Activated T-cell treated with anti-CD3 and anti-CD28 coated beads, Interleukin-2, amount 50 U/mL, for 72 hours (primary cell): ENCODE results near the gene FAM76B. TPM values are rescaled to one million over a fixed set of nuclear protein-coding genes. Genes with fewer than 3 reads are reported as not detected.
A peak's percentile ranks its signal among the peaks of the same experiment; 100 is the strongest.

ENCODE experiments used
- ATAC-seq, 2 donors: fragments of 150-1000 bp; cut with Tn5 transposase; replicated peaks in 1 of 2; 2 replicates each; pipeline ENCODE4 v1.10.0; 2021; ENCODE audit warnings: moderate library complexity in 2 of 2, mild to moderate bottlenecking in 1 of 2
- DNase-seq, 2 donors: peaks; one replicate each; pipeline ENCODE4 v3.0.0; 2021 to 2022; ENCODE audit warnings: mixed read lengths in 1 of 2
- H3K27ac Mint-ChIP-seq: one replicate; pipeline ENCODE4 v1.8.0; 2022; ENCODE audit warnings: mild to moderate bottlenecking, moderate library complexity, mixed read lengths
- H3K27me3 Mint-ChIP-seq: one replicate; pipeline ENCODE4 v1.8.0; 2022; ENCODE audit warnings: low read depth, mixed read lengths
- H3K36me3 Mint-ChIP-seq, 2 donors: one replicate each; pipeline ENCODE4 v1.8.0; 2022; ENCODE audit warnings: mixed read lengths in 2 of 2, mild to moderate bottlenecking in 1 of 2; ENCODE audit not compliant: insufficient read depth in 2 of 2
- H3K4me1 Mint-ChIP-seq: one replicate; pipeline ENCODE4 v1.8.0; 2022; ENCODE audit warnings: low read depth, mixed read lengths
- H3K4me3 Mint-ChIP-seq, 2 donors: one replicate each; pipeline ENCODE4 v1.8.0; 2022; ENCODE audit warnings: mild to moderate bottlenecking in 2 of 2, mixed read lengths in 2 of 2, moderate library complexity in 2 of 2
- H3K9me3 Mint-ChIP-seq, 2 donors: one replicate each; pipeline ENCODE4 v1.8.0; 2022; ENCODE audit warnings: mixed read lengths in 2 of 2
- total RNA-seq, 2 donors: library from RNA; stranded (reverse); gene quantifications; one replicate each; pipeline ENCODE4 v1.2.3, GENCODE V29; 2022

The FAM76B gene
- total RNA-seq, 2 donors from 2014 or later, result 60.6 to 64.0 TPM

- Mint-ChIP-seq H3K4me3 (peak overlapping the region; percentile 88 to 100), H3K4me1 (peaks cover 77% of the 10 kb centered on the region), H3K36me3 (peaks cover 13 to 40% of the 10 kb centered on the region in 2 donors), H3K27ac (peak overlapping the region; percentile 93), H3K9me3 (no peaks in the 10 kb centered on the region), H3K27me3 (no peaks in the 10 kb centered on the region)
- DNase-seq (peak; percentile 28 to 38), ATAC-seq (no peak)
Measured at GRCh38 chr11:95788921-95789505, 569 bp downstream of the FAM76B start.

DNA sequence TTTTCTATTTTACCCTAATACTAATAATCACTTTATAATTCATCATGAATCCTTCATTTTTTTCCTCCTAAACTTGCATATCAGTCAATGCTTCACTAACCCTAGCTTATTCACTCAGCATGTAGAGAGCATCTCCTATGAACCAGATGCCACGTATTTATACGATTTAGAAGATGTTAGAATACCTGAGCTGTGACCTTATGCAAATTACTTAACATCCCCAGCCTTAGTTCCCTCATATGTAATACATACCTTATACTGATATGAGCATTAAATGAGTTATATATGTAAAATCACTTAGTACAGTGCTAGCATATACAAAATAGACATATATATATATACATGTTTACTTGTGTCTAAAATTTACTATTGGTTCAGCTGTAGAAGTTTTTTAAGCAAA lies 9.0 kb downstream of the FAM76B start:
- peaks cover 35% of the 10 kb centered on the region for H3K4me1 Mint-ChIP-seq
- ATAC-seq, result no peak
- no peaks in the 10 kb centered on the region for H3K27me3 Mint-ChIP-seq
- H3K4me3 Mint-ChIP-seq, result no peak overlapping the region
- DNase-seq, result no peak
- H3K9me3 Mint-ChIP-seq, result no peaks in the 10 kb centered on the region
- H3K36me3 Mint-ChIP-seq, result peaks cover 14 to 37% of the 10 kb centered on the region in 2 donors
- peak overlapping the region; percentile 19 for H3K27ac Mint-ChIP-seq

- H3K36me3 Mint-ChIP-seq, result peaks cover 10 to 40% of the 10 kb centered on the region in 2 donors
- H3K9me3 Mint-ChIP-seq, result no peaks in the 10 kb centered on the region
- H3K27ac Mint-ChIP-seq, result no peak overlapping the region
- ATAC-seq (no peak), DNase-seq (no peak)
- H3K4me3 Mint-ChIP-seq, result no peak overlapping the region
- H3K4me1 Mint-ChIP-seq, result peaks cover 16% of the 10 kb centered on the region
- H3K27me3 Mint-ChIP-seq, result no peaks in the 10 kb centered on the region
Measured at GRCh38 chr11:95778699-95779098, 10.9 kb downstream of the FAM76B start.

GRCh38 chr11:95776859-95777258 lies 12.7 kb downstream of the FAM76B start:
- no peak overlapping the region for H3K4me3 Mint-ChIP-seq
- DNase-seq (no peak), ATAC-seq (no peak)
- peaks cover 14% of the 10 kb centered on the region for H3K4me1 Mint-ChIP-seq
- H3K27ac Mint-ChIP-seq, result peak overlapping the region; percentile 65
- H3K9me3 Mint-ChIP-seq, result no peaks in the 10 kb centered on the region
- peaks cover 4 to 38% of the 10 kb centered on the region in 2 donors for H3K36me3 Mint-ChIP-seq
- no peaks in the 10 kb centered on the region for H3K27me3 Mint-ChIP-seq

DNA sequence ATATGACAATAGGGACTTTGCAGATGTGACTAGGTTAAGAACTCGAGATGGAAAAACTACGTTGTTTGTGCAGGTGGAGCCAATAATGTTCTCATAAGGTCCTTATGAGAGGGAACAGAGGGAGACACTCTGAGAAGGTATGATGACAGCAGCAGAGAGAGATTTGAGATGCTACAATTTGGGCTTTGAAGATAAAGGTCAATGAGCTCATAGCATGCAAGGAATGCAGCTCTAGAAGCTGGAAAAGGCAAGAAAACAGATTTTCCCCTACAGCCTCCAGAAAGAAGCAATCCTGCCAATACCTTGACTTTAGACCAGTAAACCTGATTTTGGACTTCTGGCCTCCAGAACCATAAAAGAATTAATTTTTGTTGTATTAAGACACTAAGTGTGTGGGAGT lies 21.1 kb downstream of the FAM76B start:
- ATAC-seq, result no peak
- Mint-ChIP-seq H3K27ac (no peak overlapping the region), H3K4me1 (no peaks in the 10 kb centered on the region), H3K36me3 (peaks cover 0 to 9% of the 10 kb centered on the region in 2 donors), H3K4me3 (no peak overlapping the region), H3K9me3 (no peaks in the 10 kb centered on the region), H3K27me3 (no peaks in the 10 kb centered on the region)
- DNase-seq, result no peak

GRCh38 chr11:95767498-95767897 lies 22.1 kb downstream of the FAM76B start:
- no peaks in the 10 kb centered on the region for H3K4me1 Mint-ChIP-seq
- DNase-seq (no peak), ATAC-seq (no peak)
- no peaks in the 10 kb centered on the region for H3K9me3 Mint-ChIP-seq
- no peak overlapping the region for H3K27ac Mint-ChIP-seq
- H3K4me3 Mint-ChIP-seq, result no peak overlapping the region
- peaks cover 0 to 3% of the 10 kb centered on the region in 2 donors for H3K36me3 Mint-ChIP-seq
- peaks cover 1% of the 10 kb centered on the region for H3K27me3 Mint-ChIP-seq

DNA sequence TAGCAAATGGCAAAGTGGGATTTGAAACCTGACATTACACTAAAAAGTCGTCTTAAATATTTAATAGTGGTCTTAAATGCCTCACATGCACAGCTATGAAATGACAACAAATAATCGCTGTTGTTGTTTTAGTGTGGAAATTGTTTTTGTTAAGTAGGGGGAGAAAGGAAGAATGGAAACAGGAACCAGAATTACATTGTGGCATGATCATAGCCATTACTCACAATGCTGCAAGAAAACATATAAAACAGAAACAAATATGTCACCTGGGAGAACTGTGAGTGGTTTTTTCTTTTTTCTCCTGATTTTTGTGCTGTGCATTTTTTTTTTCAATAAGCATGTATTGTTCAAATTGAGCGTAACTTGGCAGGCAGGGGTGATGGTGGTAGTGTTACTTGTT lies 22.9 kb downstream of the FAM76B start:
- DNase-seq, result no peak
- no peak overlapping the region for H3K27ac Mint-ChIP-seq
- peaks cover 0 to 3% of the 10 kb centered on the region in 2 donors for H3K36me3 Mint-ChIP-seq
- peaks cover 9% of the 10 kb centered on the region for H3K27me3 Mint-ChIP-seq
- no peaks in the 10 kb centered on the region for H3K9me3 Mint-ChIP-seq
- no peaks in the 10 kb centered on the region for H3K4me1 Mint-ChIP-seq
- H3K4me3 Mint-ChIP-seq, result no peak overlapping the region
- ATAC-seq, result no peak

DNA sequence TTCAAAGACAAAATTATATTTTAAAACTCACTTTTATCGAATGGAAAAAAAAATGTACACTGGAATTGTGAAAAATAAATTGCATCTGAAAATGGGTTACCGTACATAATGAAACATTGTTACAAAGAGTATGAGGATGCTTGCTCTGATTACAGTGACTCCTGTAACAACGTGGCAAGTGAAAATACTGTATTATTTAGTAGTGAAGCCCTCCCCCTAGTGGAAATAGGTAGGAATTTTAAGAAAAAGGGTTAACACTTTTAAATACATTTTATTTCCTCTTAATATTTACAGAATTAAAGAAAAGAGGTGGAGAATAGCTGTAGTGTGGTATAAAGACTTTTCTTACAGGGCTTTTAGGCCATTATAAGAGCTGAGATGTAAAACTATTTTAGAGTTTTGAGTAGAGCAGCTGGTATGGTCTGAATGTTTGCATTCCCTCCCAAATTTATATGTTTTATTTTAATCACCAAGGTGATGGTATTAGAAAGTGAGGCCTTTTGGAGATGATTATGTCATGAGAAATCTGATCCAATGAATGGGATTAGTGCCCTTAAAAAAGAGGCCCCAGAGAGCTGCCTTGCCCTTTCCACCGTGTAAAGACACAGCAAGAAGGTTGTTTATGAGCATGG lies 25.2 kb downstream of the FAM76B start:
- Mint-ChIP-seq H3K9me3 (no peaks in the 10 kb centered on the region), H3K4me1 (no peaks in the 10 kb centered on the region), H3K4me3 (no peak overlapping the region), H3K36me3 (peaks cover 0 to 3% of the 10 kb centered on the region in 2 donors), H3K27ac (no peak overlapping the region), H3K27me3 (peaks cover 18% of the 10 kb centered on the region)
- DNase-seq, result no peak
- ATAC-seq, result peak; percentile 60 to 68

- DNase-seq, result no peak
- no peak overlapping the region for H3K4me3 Mint-ChIP-seq
- no peaks in the 10 kb centered on the region for H3K36me3 Mint-ChIP-seq
- no peaks in the 10 kb centered on the region for H3K9me3 Mint-ChIP-seq
- no peak for ATAC-seq
- H3K27me3 Mint-ChIP-seq, result peaks cover 25% of the 10 kb centered on the region
- no peaks in the 10 kb centered on the region for H3K4me1 Mint-ChIP-seq
- H3K27ac Mint-ChIP-seq, result peak overlapping the region; percentile 6
Measured at GRCh38 chr11:95762534-95762933, 27.0 kb downstream of the FAM76B start.

- DNase-seq (no peak), ATAC-seq (no peak)
- Mint-ChIP-seq H3K27me3 (peaks cover 25% of the 10 kb centered on the region), H3K4me1 (no peaks in the 10 kb centered on the region), H3K9me3 (no peaks in the 10 kb centered on the region), H3K36me3 (no peaks in the 10 kb centered on the region), H3K27ac (no peak overlapping the region), H3K4me3 (no peak overlapping the region)
Measured at GRCh38 chr11:95760941-95761340, 28.6 kb downstream of the FAM76B start.

GRCh38 chr11:95751515-95751914 lies 38.1 kb downstream of the FAM76B start:
- Mint-ChIP-seq H3K27ac (no peak overlapping the region), H3K4me3 (no peak overlapping the region), H3K9me3 (no peaks in the 10 kb centered on the region), H3K27me3 (peaks cover 5% of the 10 kb centered on the region), H3K4me1 (no peaks in the 10 kb centered on the region), H3K36me3 (no peaks in the 10 kb centered on the region)
- DNase-seq (no peak), ATAC-seq (no peak)

DNA sequence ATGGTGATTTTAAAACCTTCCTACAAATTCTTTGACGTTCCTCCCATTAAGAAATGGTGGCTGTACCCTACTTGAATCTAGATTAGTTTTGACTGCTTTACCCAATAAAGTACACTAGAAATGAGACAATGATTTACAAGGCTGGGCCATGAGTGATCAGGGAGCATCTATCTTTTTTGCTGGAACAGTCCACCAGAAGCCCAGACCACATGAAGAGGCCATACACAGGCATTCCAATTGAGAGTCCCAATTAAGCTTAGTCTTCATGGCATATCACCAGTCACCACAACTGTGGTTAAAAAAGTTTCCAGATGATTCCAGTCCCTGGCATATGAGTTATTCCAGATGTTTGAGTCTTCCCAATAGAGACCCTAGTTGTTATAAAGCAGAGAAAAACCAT lies 39.5 kb downstream of the FAM76B start:
- H3K36me3 Mint-ChIP-seq, result no peaks in the 10 kb centered on the region
- peaks cover 5% of the 10 kb centered on the region for H3K27me3 Mint-ChIP-seq
- no peaks in the 10 kb centered on the region for H3K4me1 Mint-ChIP-seq
- DNase-seq, result no peak
- H3K27ac Mint-ChIP-seq, result no peak overlapping the region
- no peak overlapping the region for H3K4me3 Mint-ChIP-seq
- ATAC-seq, result no peak
- no peaks in the 10 kb centered on the region for H3K9me3 Mint-ChIP-seq

DNA sequence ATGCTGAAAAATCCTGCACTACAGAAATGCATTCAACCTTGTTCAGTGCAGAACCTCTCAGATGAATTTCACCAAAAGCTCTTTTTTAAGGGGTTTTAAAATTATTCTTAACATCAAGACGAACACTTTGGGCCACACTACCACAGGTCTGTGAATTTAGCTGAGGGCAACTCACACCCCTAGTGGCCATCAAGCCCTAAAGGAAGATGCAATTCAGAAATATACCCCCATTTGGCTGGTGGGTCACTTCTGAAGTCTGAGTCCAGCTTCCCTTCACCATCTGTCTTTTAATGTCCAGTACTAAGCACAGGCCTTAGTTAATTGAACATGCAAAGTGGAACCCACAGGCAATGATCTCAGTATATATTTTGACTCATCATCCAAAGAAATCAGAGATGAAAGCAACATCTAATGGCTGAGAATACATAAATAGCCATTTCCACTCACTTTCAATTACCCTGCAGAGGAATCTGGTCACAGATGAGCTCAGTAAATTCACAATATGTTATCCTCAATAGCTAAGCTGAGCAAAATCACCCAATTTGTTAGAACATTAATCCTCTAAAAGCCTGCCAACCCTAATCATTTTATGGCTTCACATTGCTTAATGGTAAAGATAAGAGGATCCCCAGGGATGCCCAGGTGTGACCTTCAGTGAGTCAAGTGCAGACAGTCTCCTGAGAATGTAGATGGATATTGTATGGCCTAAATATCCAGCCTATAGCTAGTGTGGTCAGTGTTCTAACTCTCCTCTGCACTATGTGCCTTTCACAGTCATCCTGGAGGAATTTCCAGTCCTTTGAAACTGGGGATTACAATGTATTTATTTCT lies 50.3 kb downstream of the FAM76B start:
- H3K36me3 Mint-ChIP-seq, result peaks cover 0 to 2% of the 10 kb centered on the region in 2 donors
- peaks cover 5% of the 10 kb centered on the region for H3K4me1 Mint-ChIP-seq
- H3K27me3 Mint-ChIP-seq, result peaks cover 5% of the 10 kb centered on the region
- ATAC-seq, result no peak
- no peak overlapping the region for H3K27ac Mint-ChIP-seq
- no peak overlapping the region for H3K4me3 Mint-ChIP-seq
- no peaks in the 10 kb centered on the region for H3K9me3 Mint-ChIP-seq
- no peak for DNase-seq
